ENCODE results near the gene RNASE11.

- peak; percentile 51; the same call in 1 of the 2 replicates for TF ChIP-seq PRDM10 (tag by site-specific recombination; IDR thresholded peaks at IDR 0.05)
- TF ChIP-seq CTCF (tag by site-specific recombination; IDR thresholded peaks at IDR 0.05), result no peak
- TF ChIP-seq ZNF843 (tag by site-specific recombination; IDR thresholded peaks at IDR 0.05), result no peak
- no peak for TF ChIP-seq ZNF747 (tag by site-specific recombination; IDR thresholded peaks at IDR 0.05)
- TF ChIP-seq ZNF488 (tag by site-specific recombination; IDR thresholded peaks at IDR 0.05), result no peak
- TF ChIP-seq ZNF624 (tag by site-specific recombination; IDR thresholded peaks at IDR 0.05), result no peak
- no peak for TF ChIP-seq YY1 (tag by site-specific recombination; IDR thresholded peaks at IDR 0.05)
- TF ChIP-seq, protein P1, sequence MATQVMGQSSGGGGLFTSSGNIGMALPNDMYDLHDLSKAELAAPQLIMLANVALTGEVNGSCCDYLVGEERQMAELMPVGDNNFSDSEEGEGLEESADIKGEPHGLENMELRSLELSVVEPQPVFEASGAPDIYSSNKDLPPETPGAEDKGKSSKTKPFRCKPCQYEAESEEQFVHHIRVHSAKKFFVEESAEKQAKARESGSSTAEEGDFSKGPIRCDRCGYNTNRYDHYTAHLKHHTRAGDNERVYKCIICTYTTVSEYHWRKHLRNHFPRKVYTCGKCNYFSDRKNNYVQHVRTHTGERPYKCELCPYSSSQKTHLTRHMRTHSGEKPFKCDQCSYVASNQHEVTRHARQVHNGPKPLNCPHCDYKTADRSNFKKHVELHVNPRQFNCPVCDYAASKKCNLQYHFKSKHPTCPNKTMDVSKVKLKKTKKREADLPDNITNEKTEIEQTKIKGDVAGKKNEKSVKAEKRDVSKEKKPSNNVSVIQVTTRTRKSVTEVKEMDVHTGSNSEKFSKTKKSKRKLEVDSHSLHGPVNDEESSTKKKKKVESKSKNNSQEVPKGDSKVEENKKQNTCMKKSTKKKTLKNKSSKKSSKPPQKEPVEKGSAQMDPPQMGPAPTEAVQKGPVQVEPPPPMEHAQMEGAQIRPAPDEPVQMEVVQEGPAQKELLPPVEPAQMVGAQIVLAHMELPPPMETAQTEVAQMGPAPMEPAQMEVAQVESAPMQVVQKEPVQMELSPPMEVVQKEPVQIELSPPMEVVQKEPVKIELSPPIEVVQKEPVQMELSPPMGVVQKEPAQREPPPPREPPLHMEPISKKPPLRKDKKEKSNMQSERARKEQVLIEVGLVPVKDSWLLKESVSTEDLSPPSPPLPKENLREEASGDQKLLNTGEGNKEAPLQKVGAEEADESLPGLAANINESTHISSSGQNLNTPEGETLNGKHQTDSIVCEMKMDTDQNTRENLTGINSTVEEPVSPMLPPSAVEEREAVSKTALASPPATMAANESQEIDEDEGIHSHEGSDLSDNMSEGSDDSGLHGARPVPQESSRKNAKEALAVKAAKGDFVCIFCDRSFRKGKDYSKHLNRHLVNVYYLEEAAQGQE (tag by site-specific recombination; IDR thresholded peaks at IDR 0.05), result no peak
- no peak; the same call in 1 of the 2 replicates for TF ChIP-seq PRDM2 (tag by site-specific recombination; IDR thresholded peaks at IDR 0.05; ENCODE audit: borderline replicate concordance)
Measured at GRCh38 chr14:20630340-20631022, 42.7 kb upstream of the RNASE11 start.

All from HEK293 (cell line).